Hepatocyte (in vitro differentiated cells): ENCODE data around the gene PEAK1.

ENCODE experiments used
- EZH2 ChIP-seq: fragments of 200-600 bp; sonication (generic); IDR thresholded peaks from 2 replicates; pipeline ENCODE4 v1.6.1; 2016; ENCODE audit warnings: antibody characterized with exemption, mild to moderate bottlenecking, borderline replicate concordance
- EZH2phosphoT487 ChIP-seq: fragments of 200-600 bp; sonication (generic); IDR thresholded peaks from one replicate; pipeline ENCODE4 v1.6.1; 2018; ENCODE audit warnings: antibody characterized with exemption, mild to moderate bottlenecking, low read depth, moderate library complexity; ENCODE audit not compliant: unreplicated experiment, severe bottlenecking
- TF ChIP-seq, protein P1 (sequence below): fragments of 200-600 bp; sonication (generic); IDR thresholded peaks from 2 replicates; pipeline ENCODE4 v1.5.1; 2016; ENCODE audit warnings: antibody characterized with exemption, mild to moderate bottlenecking; ENCODE audit not compliant: poor library complexity

DNA sequence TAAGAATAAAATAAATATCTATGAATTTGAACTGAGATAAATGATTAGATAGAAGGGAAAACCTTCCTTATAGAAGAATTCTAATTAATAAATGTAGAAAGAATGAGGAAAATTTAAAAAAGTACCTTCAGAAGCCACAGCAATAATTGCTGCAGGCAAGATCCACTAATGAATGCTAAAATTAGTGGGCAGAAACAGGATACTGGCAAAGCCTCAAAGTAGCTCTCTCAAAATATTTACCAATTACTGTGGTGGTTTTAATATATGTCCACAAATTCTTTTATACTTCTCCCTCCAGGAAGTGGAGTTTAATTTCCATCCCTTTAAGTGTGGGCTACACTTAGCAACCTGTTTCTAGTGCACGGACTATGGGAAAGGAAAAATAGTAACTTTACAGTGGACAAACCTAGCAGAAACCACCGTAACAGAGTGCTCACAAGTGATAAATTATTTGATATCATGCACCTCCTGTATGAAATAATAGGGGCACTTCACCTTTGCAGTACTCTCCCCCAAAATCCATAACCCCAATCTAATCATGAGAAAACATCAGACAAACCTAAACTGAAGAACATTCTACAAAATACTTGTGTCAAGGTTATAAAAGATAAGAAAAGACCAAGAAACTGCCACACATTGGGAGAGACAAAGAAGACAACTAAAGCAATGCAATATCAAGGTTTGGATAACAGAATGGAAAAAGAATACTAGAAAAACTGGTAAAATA is 6.8 kb downstream of the PEAK1 start:
- TF ChIP-seq, protein P1, sequence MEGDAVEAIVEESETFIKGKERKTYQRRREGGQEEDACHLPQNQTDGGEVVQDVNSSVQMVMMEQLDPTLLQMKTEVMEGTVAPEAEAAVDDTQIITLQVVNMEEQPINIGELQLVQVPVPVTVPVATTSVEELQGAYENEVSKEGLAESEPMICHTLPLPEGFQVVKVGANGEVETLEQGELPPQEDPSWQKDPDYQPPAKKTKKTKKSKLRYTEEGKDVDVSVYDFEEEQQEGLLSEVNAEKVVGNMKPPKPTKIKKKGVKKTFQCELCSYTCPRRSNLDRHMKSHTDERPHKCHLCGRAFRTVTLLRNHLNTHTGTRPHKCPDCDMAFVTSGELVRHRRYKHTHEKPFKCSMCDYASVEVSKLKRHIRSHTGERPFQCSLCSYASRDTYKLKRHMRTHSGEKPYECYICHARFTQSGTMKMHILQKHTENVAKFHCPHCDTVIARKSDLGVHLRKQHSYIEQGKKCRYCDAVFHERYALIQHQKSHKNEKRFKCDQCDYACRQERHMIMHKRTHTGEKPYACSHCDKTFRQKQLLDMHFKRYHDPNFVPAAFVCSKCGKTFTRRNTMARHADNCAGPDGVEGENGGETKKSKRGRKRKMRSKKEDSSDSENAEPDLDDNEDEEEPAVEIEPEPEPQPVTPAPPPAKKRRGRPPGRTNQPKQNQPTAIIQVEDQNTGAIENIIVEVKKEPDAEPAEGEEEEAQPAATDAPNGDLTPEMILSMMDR, result no peak
- TF ChIP-seq EZH2phosphoT487 (no peak), EZH2 (no peak)
